Prostate gland (tissue), 2 donors: ENCODE data around the gene SGCD.

Source experiments
- POLR2A ChIP-seq: fragments of 450-650 bp; IDR thresholded peaks from one replicate; pipeline ENCODE4 v1.6.1; 2016; ENCODE audit warnings: antibody characterized with exemption, mild to moderate bottlenecking
- POLR2AphosphoS5 ChIP-seq: sonication (generic); formaldehyde crosslinking; IDR thresholded peaks from one replicate; pipeline ENCODE4 v1.6.1; 2017; ENCODE audit warnings: antibody characterized with exemption
- TF ChIP-seq, protein P1 (sequence below), 4 experiments: fragments of 200-600 bp in 2 of 4; fragments of 450-650 bp in 2 of 4; sonication (generic) in 2 of 4; IDR thresholded peaks; 1 replicate in 3 of 4; 2 replicates in 1 of 4; pipeline ENCODE4 v1.5.1; 2016 to 2019; ENCODE audit warnings: antibody characterized with exemption in 4 of 4, mild to moderate bottlenecking in 2 of 4, moderate library complexity in 2 of 4

DNA sequence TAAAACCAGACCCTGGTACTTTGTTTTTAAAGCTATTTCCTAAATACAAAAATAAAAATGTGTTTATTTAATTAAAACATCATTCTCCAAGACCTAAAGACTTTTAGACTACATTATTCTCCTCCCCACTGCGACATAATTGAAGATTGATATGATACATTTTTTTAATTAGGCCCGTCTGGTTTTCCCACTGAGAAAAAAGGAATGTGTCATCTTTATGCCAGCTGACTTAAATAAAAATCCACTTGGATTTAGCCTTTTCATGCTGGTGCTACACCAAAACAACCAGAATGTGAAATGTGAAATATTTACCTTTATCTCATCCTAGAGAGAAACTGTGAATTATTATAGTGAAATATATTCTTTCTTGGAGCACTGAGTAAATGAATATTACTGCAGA lies 367.6 kb downstream of the SGCD start:
- TF ChIP-seq POLR2A = no peak
- TF ChIP-seq, protein P1, sequence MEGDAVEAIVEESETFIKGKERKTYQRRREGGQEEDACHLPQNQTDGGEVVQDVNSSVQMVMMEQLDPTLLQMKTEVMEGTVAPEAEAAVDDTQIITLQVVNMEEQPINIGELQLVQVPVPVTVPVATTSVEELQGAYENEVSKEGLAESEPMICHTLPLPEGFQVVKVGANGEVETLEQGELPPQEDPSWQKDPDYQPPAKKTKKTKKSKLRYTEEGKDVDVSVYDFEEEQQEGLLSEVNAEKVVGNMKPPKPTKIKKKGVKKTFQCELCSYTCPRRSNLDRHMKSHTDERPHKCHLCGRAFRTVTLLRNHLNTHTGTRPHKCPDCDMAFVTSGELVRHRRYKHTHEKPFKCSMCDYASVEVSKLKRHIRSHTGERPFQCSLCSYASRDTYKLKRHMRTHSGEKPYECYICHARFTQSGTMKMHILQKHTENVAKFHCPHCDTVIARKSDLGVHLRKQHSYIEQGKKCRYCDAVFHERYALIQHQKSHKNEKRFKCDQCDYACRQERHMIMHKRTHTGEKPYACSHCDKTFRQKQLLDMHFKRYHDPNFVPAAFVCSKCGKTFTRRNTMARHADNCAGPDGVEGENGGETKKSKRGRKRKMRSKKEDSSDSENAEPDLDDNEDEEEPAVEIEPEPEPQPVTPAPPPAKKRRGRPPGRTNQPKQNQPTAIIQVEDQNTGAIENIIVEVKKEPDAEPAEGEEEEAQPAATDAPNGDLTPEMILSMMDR (IDR thresholded peaks at IDR 0.05) = no peak
- no peak for TF ChIP-seq POLR2AphosphoS5
